ENCODE data around the gene HLA-F. TPM values are rescaled to one million over a fixed set of nuclear protein-coding genes. Genes with fewer than 3 reads are reported as not detected.

The HLA-F gene
- total and polyA plus RNA-seq, 4 donors: 2.3 to 12.7 (median 7.9) TPM

- H3K27me3 ChIP-seq (ENCODE audit: control insufficient read depth, insufficient read depth, low read length): peaks cover 36% of the 10 kb centered on the region
- peaks cover 15% of the 10 kb centered on the region for H3K4me1 ChIP-seq (ENCODE audit: control insufficient read depth, insufficient read depth, low read length)
- H3K9me3 ChIP-seq (ENCODE audit: control insufficient read depth, insufficient read depth, low read length): no peaks in the 10 kb centered on the region
- H3K27ac ChIP-seq (ENCODE audit: low read depth, low read length): no peak overlapping the region
- DNase-seq (ENCODE audit: low read depth in 4 of 6, low spot score in 6 of 6): no peak
- no peak overlapping the region for H3K4me3 ChIP-seq (ENCODE audit: low read depth, low read length)
- H3K36me3 ChIP-seq (ENCODE audit: control insufficient read depth, insufficient read depth, low read length): no peaks in the 10 kb centered on the region
- no CpG with 5 or more reads among the region's 2 CpGs for WGBS (ENCODE audit: insufficient coverage)
These were observed 2.4 kb upstream of the HLA-F start for GRCh38 chr6:29720863-29721262.

DNA sequence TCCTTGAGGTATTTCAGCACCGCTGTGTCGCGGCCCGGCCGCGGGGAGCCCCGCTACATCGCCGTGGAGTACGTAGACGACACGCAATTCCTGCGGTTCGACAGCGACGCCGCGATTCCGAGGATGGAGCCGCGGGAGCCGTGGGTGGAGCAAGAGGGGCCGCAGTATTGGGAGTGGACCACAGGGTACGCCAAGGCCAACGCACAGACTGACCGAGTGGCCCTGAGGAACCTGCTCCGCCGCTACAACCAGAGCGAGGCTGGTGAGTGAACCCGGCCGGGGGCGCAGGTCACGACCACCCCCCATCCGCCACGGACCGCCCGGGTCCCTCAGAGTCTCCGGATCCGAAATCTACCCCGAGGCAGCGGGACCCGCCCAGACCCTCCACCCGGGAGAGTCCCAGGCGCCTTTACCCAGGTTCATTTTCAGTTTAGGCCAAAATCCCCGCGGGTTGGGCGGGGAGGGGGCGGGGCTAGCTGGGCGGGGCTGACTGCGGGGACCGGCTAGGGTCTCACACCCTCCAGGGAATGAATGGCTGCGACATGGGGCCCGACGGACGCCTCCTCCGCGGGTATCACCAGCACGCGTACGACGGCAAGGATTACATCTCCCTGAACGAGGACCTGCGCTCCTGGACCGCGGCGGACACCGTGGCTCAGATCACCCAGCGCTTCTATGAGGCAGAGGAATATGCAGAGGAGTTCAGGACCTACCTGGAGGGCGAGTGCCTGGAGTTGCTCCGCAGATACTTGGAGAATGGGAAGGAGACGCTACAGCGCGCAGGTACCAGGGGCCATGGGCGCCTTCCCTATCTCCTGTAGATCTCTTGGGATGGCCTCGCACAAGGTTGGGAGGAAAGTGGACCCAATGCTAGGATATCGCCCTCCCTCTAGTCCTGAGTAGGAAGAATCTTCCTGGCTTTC lies 693 bp downstream of the HLA-F start:
- DNase-seq (ENCODE audit: low read depth in 4 of 6, low spot score in 6 of 6): peak in 2 of 6 donors; percentile 5 to 8
- no peaks in the 10 kb centered on the region for H3K36me3 ChIP-seq (ENCODE audit: control insufficient read depth, insufficient read depth, low read length)
- 2% methylated on average over 73 of the region's 76 CpGs for WGBS (ENCODE audit: insufficient coverage)
- H3K4me3 ChIP-seq (ENCODE audit: low read depth, low read length): peak overlapping the region; percentile 42
- peaks cover 40% of the 10 kb centered on the region for H3K27me3 ChIP-seq (ENCODE audit: control insufficient read depth, insufficient read depth, low read length)
- peaks cover 15% of the 10 kb centered on the region for H3K4me1 ChIP-seq (ENCODE audit: control insufficient read depth, insufficient read depth, low read length)
- H3K9me3 ChIP-seq (ENCODE audit: control insufficient read depth, insufficient read depth, low read length): no peaks in the 10 kb centered on the region
- no peak overlapping the region for H3K27ac ChIP-seq (ENCODE audit: low read depth, low read length)

GRCh38 chr6:29724937-29725869 lies 2.0 kb downstream of the HLA-F start:
- H3K9me3 ChIP-seq (ENCODE audit: control insufficient read depth, insufficient read depth, low read length): no peaks in the 10 kb centered on the region
- H3K36me3 ChIP-seq (ENCODE audit: control insufficient read depth, insufficient read depth, low read length): no peaks in the 10 kb centered on the region
- H3K4me1 ChIP-seq (ENCODE audit: control insufficient read depth, insufficient read depth, low read length): peaks cover 15% of the 10 kb centered on the region
- 85% methylated on average over 7 of the region's 11 CpGs for WGBS (ENCODE audit: insufficient coverage)
- H3K27me3 ChIP-seq (ENCODE audit: control insufficient read depth, insufficient read depth, low read length): peaks cover 40% of the 10 kb centered on the region
- H3K27ac ChIP-seq (ENCODE audit: low read depth, low read length): no peak overlapping the region
- no peak for DNase-seq (ENCODE audit: low read depth in 4 of 6, low spot score in 6 of 6)
- H3K4me3 ChIP-seq (ENCODE audit: low read depth, low read length): no peak overlapping the region

DNA sequence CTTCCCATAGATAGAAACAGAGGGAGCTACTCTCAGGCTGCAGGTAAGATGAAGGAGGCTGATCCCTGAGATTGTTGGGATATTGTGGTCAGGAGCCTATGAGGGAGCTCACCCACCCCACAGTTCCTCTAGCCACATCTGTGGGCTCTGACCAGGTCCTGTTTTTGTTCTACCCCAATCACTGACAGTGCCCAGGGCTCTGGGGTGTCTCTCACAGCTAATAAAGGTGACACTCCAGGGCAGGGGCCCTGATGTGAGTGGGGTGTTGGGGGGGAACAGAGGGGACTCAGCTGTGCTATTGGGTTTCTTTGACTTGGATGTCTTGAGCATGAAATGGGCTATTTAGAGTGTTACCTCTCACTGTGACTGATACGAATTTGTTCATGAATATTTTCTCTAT lies 2.8 kb downstream of the HLA-F start:
- Histone ChIP-seq H3K36me3 (ENCODE audit: control insufficient read depth, insufficient read depth, low read length) (no peaks in the 10 kb centered on the region), H3K4me3 (ENCODE audit: low read depth, low read length) (no peak overlapping the region), H3K27me3 (ENCODE audit: control insufficient read depth, insufficient read depth, low read length) (peaks cover 42% of the 10 kb centered on the region), H3K4me1 (ENCODE audit: control insufficient read depth, insufficient read depth, low read length) (peaks cover 15% of the 10 kb centered on the region), H3K9me3 (ENCODE audit: control insufficient read depth, insufficient read depth, low read length) (no peaks in the 10 kb centered on the region), H3K27ac (ENCODE audit: low read depth, low read length) (no peak overlapping the region)
- DNase-seq (ENCODE audit: low read depth in 4 of 6, low spot score in 6 of 6): no peak
- WGBS (ENCODE audit: insufficient coverage): no CpG with 5 or more reads among the region's 1 CpG

DNA sequence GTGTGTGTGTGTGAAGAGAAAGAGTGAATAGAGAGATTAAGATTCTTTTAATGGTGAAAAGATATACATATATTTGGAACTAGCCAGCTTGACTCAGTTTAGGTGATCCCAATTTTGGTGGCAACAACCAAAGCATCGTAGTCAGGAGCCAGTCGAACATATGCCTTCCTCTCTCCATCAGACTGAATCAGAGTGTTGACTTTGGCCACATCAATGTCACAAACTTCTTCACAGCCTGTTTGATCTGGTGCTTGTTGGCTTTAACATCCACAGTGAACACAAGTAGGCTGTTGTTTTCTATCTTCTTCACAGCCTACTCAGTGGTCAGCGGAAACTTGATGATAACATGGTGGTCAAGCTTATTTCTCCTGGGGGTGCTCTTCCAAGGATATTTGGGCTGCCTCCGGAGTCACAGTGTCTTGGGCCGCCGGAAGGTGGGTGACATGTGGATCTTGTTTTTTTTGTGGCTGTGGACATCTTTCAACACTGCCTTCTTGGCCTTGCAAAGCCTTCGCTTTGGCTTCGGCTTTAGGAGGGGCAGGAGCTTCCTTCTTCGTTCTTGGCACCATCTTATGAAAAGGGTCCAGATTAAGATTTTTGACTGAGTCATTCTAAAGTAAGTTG lies 3.4 kb downstream of the HLA-F start:
- no peak overlapping the region for H3K4me3 ChIP-seq (ENCODE audit: low read depth, low read length)
- peaks cover 43% of the 10 kb centered on the region for H3K27me3 ChIP-seq (ENCODE audit: control insufficient read depth, insufficient read depth, low read length)
- WGBS (ENCODE audit: insufficient coverage): 93% methylated on average over 7 of the region's 9 CpGs

GRCh38 chr6:29727637-29728036 lies 4.4 kb downstream of the HLA-F start:
- H3K9me3 ChIP-seq (ENCODE audit: control insufficient read depth, insufficient read depth, low read length): no peaks in the 10 kb centered on the region
- no peak overlapping the region for H3K4me3 ChIP-seq (ENCODE audit: low read depth, low read length)
- no peaks in the 10 kb centered on the region for H3K36me3 ChIP-seq (ENCODE audit: control insufficient read depth, insufficient read depth, low read length)
- WGBS (ENCODE audit: insufficient coverage): 57% methylated on average over 1 of the region's 2 CpGs
- DNase-seq (ENCODE audit: low read depth in 4 of 6, low spot score in 6 of 6): no peak
- H3K4me1 ChIP-seq (ENCODE audit: control insufficient read depth, insufficient read depth, low read length): peaks cover 15% of the 10 kb centered on the region
- peaks cover 40% of the 10 kb centered on the region for H3K27me3 ChIP-seq (ENCODE audit: control insufficient read depth, insufficient read depth, low read length)
- H3K27ac ChIP-seq (ENCODE audit: low read depth, low read length): no peak overlapping the region

More for the DNA sequence above, 3.4 kb downstream of the HLA-F start:
- H3K4me1 ChIP-seq (ENCODE audit: control insufficient read depth, insufficient read depth, low read length): peaks cover 15% of the 10 kb centered on the region
- H3K9me3 ChIP-seq (ENCODE audit: control insufficient read depth, insufficient read depth, low read length): no peaks in the 10 kb centered on the region
- H3K36me3 ChIP-seq (ENCODE audit: control insufficient read depth, insufficient read depth, low read length): no peaks in the 10 kb centered on the region
- no peak for DNase-seq (ENCODE audit: low read depth in 4 of 6, low spot score in 6 of 6)
- no peak overlapping the region for H3K27ac ChIP-seq (ENCODE audit: low read depth, low read length)

DNA sequence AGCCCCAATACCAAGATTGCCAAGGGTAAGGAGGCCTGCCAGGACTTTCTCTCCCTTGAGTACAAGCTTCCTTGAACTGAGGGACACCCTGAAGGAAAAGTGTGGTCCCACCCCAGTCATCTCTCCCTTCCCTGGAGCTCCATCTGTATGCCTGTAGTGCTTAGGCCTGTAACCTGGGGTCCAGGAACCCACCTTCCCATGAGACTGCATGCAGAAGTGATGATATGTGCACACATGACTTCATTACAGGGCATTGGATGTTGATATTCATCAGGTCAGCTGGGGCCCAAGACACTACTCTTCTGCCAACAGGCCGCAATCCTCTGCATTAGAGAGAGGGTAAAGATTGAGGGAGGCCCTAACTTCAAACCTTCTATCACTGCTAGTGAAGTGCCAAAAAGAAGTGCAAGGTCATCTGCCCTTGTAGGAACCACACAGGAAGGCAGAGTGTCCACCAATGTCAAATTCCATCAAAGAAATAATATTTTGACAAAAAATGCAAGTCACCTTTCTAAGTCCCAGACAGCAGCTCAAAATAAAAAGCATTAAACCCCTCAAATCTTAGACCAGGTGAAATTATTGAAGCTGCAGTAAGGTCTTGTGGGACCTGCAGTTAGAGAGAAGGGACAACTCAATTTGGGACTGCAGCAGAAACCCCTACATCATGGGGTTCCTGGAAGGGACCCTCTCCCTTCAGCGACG lies 5.1 kb downstream of the HLA-F start:
- Histone ChIP-seq H3K27me3 (ENCODE audit: control insufficient read depth, insufficient read depth, low read length) (peaks cover 35% of the 10 kb centered on the region), H3K9me3 (ENCODE audit: control insufficient read depth, insufficient read depth, low read length) (no peaks in the 10 kb centered on the region)

GRCh38 chr6:29728875-29729270 lies 5.6 kb downstream of the HLA-F start:
- Histone ChIP-seq H3K36me3 (ENCODE audit: control insufficient read depth, insufficient read depth, low read length) (no peaks in the 10 kb centered on the region), H3K27ac (ENCODE audit: low read depth, low read length) (no peak overlapping the region), H3K4me1 (ENCODE audit: control insufficient read depth, insufficient read depth, low read length) (peaks cover 4% of the 10 kb centered on the region), H3K27me3 (ENCODE audit: control insufficient read depth, insufficient read depth, low read length) (peaks cover 35% of the 10 kb centered on the region), H3K9me3 (ENCODE audit: control insufficient read depth, insufficient read depth, low read length) (no peaks in the 10 kb centered on the region), H3K4me3 (ENCODE audit: low read depth, low read length) (no peak overlapping the region)
- DNase-seq (ENCODE audit: low read depth in 4 of 6, low spot score in 6 of 6): no peak

More for the DNA sequence above, 5.1 kb downstream of the HLA-F start:
- H3K4me3 ChIP-seq (ENCODE audit: low read depth, low read length): no peak overlapping the region
- H3K36me3 ChIP-seq (ENCODE audit: control insufficient read depth, insufficient read depth, low read length): no peaks in the 10 kb centered on the region
- WGBS (ENCODE audit: insufficient coverage): no CpG with 5 or more reads among the region's 3 CpGs
- H3K27ac ChIP-seq (ENCODE audit: low read depth, low read length): no peak overlapping the region
- no peak for DNase-seq (ENCODE audit: low read depth in 4 of 6, low spot score in 6 of 6)
- peaks cover 10% of the 10 kb centered on the region for H3K4me1 ChIP-seq (ENCODE audit: control insufficient read depth, insufficient read depth, low read length)

- Histone ChIP-seq H3K27me3 (ENCODE audit: control insufficient read depth, insufficient read depth, low read length) (peaks cover 31% of the 10 kb centered on the region), H3K27ac (ENCODE audit: low read depth, low read length) (no peak overlapping the region), H3K4me1 (ENCODE audit: control insufficient read depth, insufficient read depth, low read length) (no peaks in the 10 kb centered on the region), H3K4me3 (ENCODE audit: low read depth, low read length) (no peak overlapping the region), H3K36me3 (ENCODE audit: control insufficient read depth, insufficient read depth, low read length) (no peaks in the 10 kb centered on the region), H3K9me3 (ENCODE audit: control insufficient read depth, insufficient read depth, low read length) (no peaks in the 10 kb centered on the region)
- DNase-seq (ENCODE audit: low read depth in 4 of 6, low spot score in 6 of 6): no peak
- 91% methylated on average over 5 of the region's 6 CpGs for WGBS (ENCODE audit: insufficient coverage)
These were observed 6.6 kb downstream of the HLA-F start for GRCh38 chr6:29729774-29730328.
